ENCODE measurements around the gene ZNF521.

Gene ZNF521

GRCh38 chr18:25016666-25017065, 335.3 kb downstream of the ZNF521 start:
- no peak for DNase-seq

GRCh38 chr18:25016181-25016580, 335.8 kb downstream of the ZNF521 start:
- DNase-seq = no peak

All from NCI-H510A (cell line).